GM21737 (cell line): ENCODE data around the gene TCF23.
"Not testable (repeated sequence)": the region's sequence is repeated elsewhere in the genome, so short reads cannot be mapped to it uniquely, and the experiment has no call there.

ENCODE experiments used
- ATAC-seq: cut with Tn5 transposase; IDR thresholded peaks from one replicate; pipeline ENCODE4 v1.9.1; 2021; ENCODE audit warnings: mild to moderate bottlenecking, moderate library complexity; ENCODE audit not compliant: unreplicated experiment

Gene TCF23

GRCh38 chr2:27148801-27149439 lies at the start of gene TCF23:
TSS of gene TCF23 (plus strand) at chr2:27149004. CDS start at chr2:27149134, 130 bp downstream.
- no peak for ATAC-seq

- no peak for ATAC-seq
These were observed 49.4 kb upstream of the TCF23 start for GRCh38 chr2:27099334-27099955.

- no peak for ATAC-seq
These were observed 48.8 kb upstream of the TCF23 start for GRCh38 chr2:27100036-27100435.

- no peak for ATAC-seq
These were observed 46.5 kb upstream of the TCF23 start for GRCh38 chr2:27102329-27102728.

GRCh38 chr2:27105981-27106380 lies 42.8 kb upstream of the TCF23 start:
- no peak for ATAC-seq

GRCh38 chr2:27108221-27108620 lies 40.6 kb upstream of the TCF23 start:
- ATAC-seq, result no peak

- no peak for ATAC-seq
These were observed 39.7 kb upstream of the TCF23 start for GRCh38 chr2:27109083-27109482.

GRCh38 chr2:27110603-27111352 lies 38.0 kb upstream of the TCF23 start:
- not testable (repeated sequence) for ATAC-seq

- ATAC-seq, result not testable (repeated sequence)
These were observed 37.3 kb upstream of the TCF23 start for GRCh38 chr2:27111392-27112078.

GRCh38 chr2:27115519-27115918 lies 33.3 kb upstream of the TCF23 start:
- no peak for ATAC-seq

- no peak for ATAC-seq
These were observed 30.7 kb upstream of the TCF23 start for GRCh38 chr2:27117995-27118524.

GRCh38 chr2:27118525-27119329 lies 30.1 kb upstream of the TCF23 start, which contains the start of gene CGREF1:
TSS of gene CGREF1 (minus strand) at chr2:27119128. CDS start at chr2:27104366, 14,762 bp downstream.
- ATAC-seq, result no peak

GRCh38 chr2:27119330-27119670 lies 29.5 kb upstream of the TCF23 start:
- ATAC-seq, result not testable (repeated sequence)

GRCh38 chr2:27121906-27122305 lies 26.9 kb upstream of the TCF23 start:
- no peak for ATAC-seq

- no peak for ATAC-seq
These were observed 26.0 kb upstream of the TCF23 start for GRCh38 chr2:27122791-27123190.

- ATAC-seq, result peak; percentile 71
These were observed 25.3 kb upstream of the TCF23 start, which contains the start of gene ABHD1 for GRCh38 chr2:27123302-27124150. TSS of gene ABHD1 (plus strand) at chr2:27123815. CDS start at chr2:27123949, 134 bp downstream.

- no peak for ATAC-seq
These were observed 23.7 kb upstream of the TCF23 start for GRCh38 chr2:27125104-27125503.

GRCh38 chr2:27126252-27126710 lies 22.5 kb upstream of the TCF23 start:
- no peak for ATAC-seq
